H1 (cell line): ENCODE data around the gene VSIG10. TPM values are rescaled to one million over a fixed set of nuclear protein-coding genes. Genes with fewer than 3 reads are reported as not detected.

Source experiments
- ATF3 ChIP-seq: IDR thresholded peaks from 2 replicates; pipeline ENCODE4 v1.6.1; 2011; ENCODE audit warnings: low read depth, mild to moderate bottlenecking, low read length; ENCODE audit not compliant: insufficient read depth
- BCL11A ChIP-seq, 2 experiments: IDR thresholded peaks; one replicate each; pipeline ENCODE4 v1.6.1; 2011; ENCODE audit warnings: low read depth in 2 of 2, low read length in 2 of 2, mild to moderate bottlenecking in 2 of 2
- RXRA ChIP-seq: IDR thresholded peaks from 2 replicates; pipeline ENCODE4 v1.6.1; 2011; ENCODE audit warnings: low read depth, mild to moderate bottlenecking, low read length, moderate library complexity; ENCODE audit not compliant: insufficient read depth
- SAP30 ChIP-seq: fragments of 300-600 bp; sonication (generic); IDR thresholded peaks from 2 replicates; pipeline ENCODE4 v1.7.1; 2012; ENCODE audit warnings: low read length, moderate library complexity, mild to moderate bottlenecking, inconsistent platforms; ENCODE audit not compliant: insufficient read depth, insufficient replicate concordance
- SRF ChIP-seq: IDR thresholded peaks from 2 replicates; pipeline ENCODE4 v1.6.1; 2011; ENCODE audit warnings: mild to moderate bottlenecking, low read depth, low read length, moderate library complexity
- polyA plus RNA-seq, 7 experiments: library from polyadenylated mRNA; depleted of rRNA in 3 of 7; stranded (reverse) in 5 of 7; unstranded in 2 of 7; fragments of >200 nt in 5 of 7; fragments of 200-250 nt in 2 of 7; gene quantifications; 1 replicate in 5 of 7; 2 replicates in 1 of 7; 4 replicates in 1 of 7; pipeline versions ENCODE4 v1.2.1 to v1.2.3, GENCODE V29; 2011 to 2013; ENCODE audit warnings: missing spikeins in 2 of 7, mixed read lengths in 2 of 7
- total RNA-seq: library from RNA; stranded (reverse); fragmentation: NEBNext Ultra II Directional; extraction: Animal tissue kit (Norgen Biotek cat#: 25700); gene quantifications from 2 replicates; pipeline ENCODE4 v1.2.1, GENCODE V29; 2021

VSIG10 gene
- total and polyA plus RNA-seq, 2 of the 8 experiments (the other 6 are each of a cell fraction or from before 2014, with no cell fraction given), result 34.4 to 93.6 TPM

- TF ChIP-seq ATF3 (no peak), SRF (no peak), RXRA (no peak), SAP30 (no peak), BCL11A (IDR thresholded peaks at IDR 0.05; ENCODE audit: low read depth in 2 of 2, low read length in 2 of 2) (no peak)
These were observed 32.8 kb upstream of the VSIG10 start (continued) for GRCh38 chr12:118136559-118137003.
